ENCODE data around the gene MAP7D2. TPM values are rescaled to one million over a fixed set of nuclear protein-coding genes. Genes with fewer than 3 reads are reported as not detected.

MAP7D2 gene
- total RNA-seq, 1 donor: 1.6 TPM

GRCh38 chrX:19990151-19990555, 126.6 kb downstream of the MAP7D2 start:
- Histone ChIP-seq H3K4me3 (ENCODE audit: low read length) (peak overlapping the region; percentile 54), H3K4me1 (ENCODE audit: insufficient read depth, low read length) (peaks cover 4% of the 10 kb centered on the region), H3K27me3 (ENCODE audit: insufficient read depth, low read length) (no peaks in the 10 kb centered on the region), H3K9me3 (ENCODE audit: low read depth, low read length) (no peaks in the 10 kb centered on the region)

GRCh38 chrX:19987856-19988255, 128.9 kb downstream of the MAP7D2 start:
- H3K27me3 ChIP-seq (ENCODE audit: insufficient read depth, low read length): no peaks in the 10 kb centered on the region
- H3K4me3 ChIP-seq (ENCODE audit: low read length): no peak overlapping the region
- peaks cover 4% of the 10 kb centered on the region for H3K4me1 ChIP-seq (ENCODE audit: insufficient read depth, low read length)
- H3K9me3 ChIP-seq (ENCODE audit: low read depth, low read length): no peaks in the 10 kb centered on the region

DNA sequence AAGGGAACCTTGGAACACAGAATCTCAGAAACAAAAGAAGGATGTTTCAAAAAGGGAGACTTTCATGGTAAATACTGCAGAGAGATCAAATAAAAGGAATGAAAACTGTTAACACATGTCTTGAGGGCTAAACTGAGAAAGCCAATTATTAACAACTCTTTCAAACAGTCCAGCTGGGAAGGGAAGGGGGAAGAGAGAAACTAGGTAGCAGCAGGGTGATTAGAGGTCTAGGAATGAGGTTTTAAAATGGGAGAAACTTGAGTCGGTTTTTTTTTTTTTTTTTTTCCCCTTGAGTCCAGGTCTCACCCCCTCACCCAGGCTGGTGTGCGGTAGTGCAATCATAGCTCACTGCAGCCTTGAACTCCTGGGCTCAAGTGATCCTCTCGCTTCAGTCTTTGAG, 130.2 kb downstream of the MAP7D2 start:
- H3K4me3 ChIP-seq (ENCODE audit: low read length): no peak overlapping the region
- H3K27me3 ChIP-seq (ENCODE audit: insufficient read depth, low read length): no peaks in the 10 kb centered on the region
- H3K4me1 ChIP-seq (ENCODE audit: insufficient read depth, low read length): peaks cover 10% of the 10 kb centered on the region
- no peaks in the 10 kb centered on the region for H3K9me3 ChIP-seq (ENCODE audit: low read depth, low read length)

GRCh38 chrX:19981947-19982346, 134.8 kb downstream of the MAP7D2 start:
- no peaks in the 10 kb centered on the region for H3K27me3 ChIP-seq (ENCODE audit: insufficient read depth, low read length)

DNA sequence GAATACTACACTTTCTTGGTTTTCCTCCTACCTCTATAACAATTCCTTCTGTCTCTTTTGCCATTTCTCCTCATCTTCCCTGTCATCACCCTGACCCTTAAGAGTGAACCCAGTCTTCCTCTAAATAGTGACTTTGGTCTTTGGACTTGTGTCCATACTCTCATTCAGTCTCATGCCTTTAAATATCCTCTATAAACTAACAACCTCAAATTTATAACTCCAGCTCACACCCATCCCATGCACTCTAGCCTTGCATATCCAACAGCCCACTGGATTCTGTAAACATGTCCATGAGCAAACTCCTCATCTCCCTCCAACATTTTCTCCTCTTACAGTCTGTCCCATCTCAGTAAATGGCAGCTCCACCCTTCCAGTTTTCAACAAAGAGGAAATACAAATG, 140.9 kb downstream of the MAP7D2 start:
- Histone ChIP-seq H3K9me3 (ENCODE audit: low read depth, low read length) (no peaks in the 10 kb centered on the region), H3K27me3 (ENCODE audit: insufficient read depth, low read length) (no peaks in the 10 kb centered on the region), H3K4me1 (ENCODE audit: insufficient read depth, low read length) (no peaks in the 10 kb centered on the region), H3K4me3 (ENCODE audit: low read length) (no peak overlapping the region)

More at GRCh38 chrX:19981947-19982346, 134.8 kb downstream of the MAP7D2 start:
- Histone ChIP-seq H3K4me3 (ENCODE audit: low read length) (no peak overlapping the region), H3K9me3 (ENCODE audit: low read depth, low read length) (no peaks in the 10 kb centered on the region), H3K4me1 (ENCODE audit: insufficient read depth, low read length) (peaks cover 6% of the 10 kb centered on the region)

DNA sequence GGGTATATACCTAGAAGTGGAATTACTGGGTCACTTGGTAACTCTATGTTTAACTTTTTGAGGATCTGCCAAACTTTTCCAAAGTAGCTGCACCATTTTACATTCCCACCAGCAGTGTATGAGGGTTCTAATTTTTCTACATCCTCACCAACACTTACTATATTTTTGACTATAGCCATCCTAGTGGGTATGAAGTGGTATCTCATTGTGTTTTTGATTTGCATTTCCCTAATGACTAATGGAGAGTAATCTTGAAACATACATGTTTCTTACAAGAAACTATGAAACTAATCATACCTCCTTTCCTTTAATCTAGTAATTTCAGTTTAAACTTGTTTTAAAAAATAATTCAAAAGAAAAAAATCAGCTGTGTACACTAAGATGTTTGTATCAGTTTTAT, 143.7 kb downstream of the MAP7D2 start:
- Histone ChIP-seq H3K9me3 (ENCODE audit: low read depth, low read length) (no peaks in the 10 kb centered on the region), H3K4me3 (ENCODE audit: low read length) (no peak overlapping the region), H3K27me3 (ENCODE audit: insufficient read depth, low read length) (no peaks in the 10 kb centered on the region), H3K4me1 (ENCODE audit: insufficient read depth, low read length) (no peaks in the 10 kb centered on the region)

- no peaks in the 10 kb centered on the region for H3K4me1 ChIP-seq (ENCODE audit: insufficient read depth, low read length)
- no peak overlapping the region for H3K4me3 ChIP-seq (ENCODE audit: low read length)
- no peaks in the 10 kb centered on the region for H3K27me3 ChIP-seq (ENCODE audit: insufficient read depth, low read length)
- H3K9me3 ChIP-seq (ENCODE audit: low read depth, low read length): no peaks in the 10 kb centered on the region
Measured at GRCh38 chrX:19968276-19968675, 148.4 kb downstream of the MAP7D2 start.

DNA sequence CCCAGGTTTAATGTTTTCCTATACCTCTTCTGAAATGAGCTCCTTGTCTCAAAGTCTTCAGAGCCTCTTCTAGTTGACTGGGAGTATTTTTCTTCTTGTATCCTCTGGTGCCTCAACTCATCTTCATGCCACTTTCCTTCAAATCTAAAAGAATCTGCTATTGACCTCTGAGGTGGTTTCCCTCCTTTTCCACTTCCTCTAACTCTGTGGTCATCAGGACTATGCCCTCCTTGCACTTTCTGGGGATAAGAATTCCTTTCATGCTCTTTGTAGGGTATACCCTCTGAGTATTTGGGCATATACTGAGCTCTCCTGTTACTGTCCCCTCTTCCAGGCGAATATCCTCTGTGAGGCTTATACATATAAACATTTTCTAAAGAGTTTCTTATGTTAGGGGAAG, 150.7 kb downstream of the MAP7D2 start:
- no peak overlapping the region for H3K4me3 ChIP-seq (ENCODE audit: low read length)
- no peaks in the 10 kb centered on the region for H3K27me3 ChIP-seq (ENCODE audit: insufficient read depth, low read length)
- no peaks in the 10 kb centered on the region for H3K9me3 ChIP-seq (ENCODE audit: low read depth, low read length)
- no peaks in the 10 kb centered on the region for H3K4me1 ChIP-seq (ENCODE audit: insufficient read depth, low read length)

- no peaks in the 10 kb centered on the region for H3K9me3 ChIP-seq (ENCODE audit: low read depth, low read length)
- H3K27me3 ChIP-seq (ENCODE audit: insufficient read depth, low read length): no peaks in the 10 kb centered on the region
- no peaks in the 10 kb centered on the region for H3K4me1 ChIP-seq (ENCODE audit: insufficient read depth, low read length)
- no peak overlapping the region for H3K4me3 ChIP-seq (ENCODE audit: low read length)
Measured at GRCh38 chrX:19964017-19964710, 152.5 kb downstream of the MAP7D2 start.

GRCh38 chrX:19960913-19961312, 155.8 kb downstream of the MAP7D2 start:
- Histone ChIP-seq H3K9me3 (ENCODE audit: low read depth, low read length) (no peaks in the 10 kb centered on the region), H3K27me3 (ENCODE audit: insufficient read depth, low read length) (no peaks in the 10 kb centered on the region), H3K4me3 (ENCODE audit: low read length) (no peak overlapping the region), H3K4me1 (ENCODE audit: insufficient read depth, low read length) (no peaks in the 10 kb centered on the region)

DNA sequence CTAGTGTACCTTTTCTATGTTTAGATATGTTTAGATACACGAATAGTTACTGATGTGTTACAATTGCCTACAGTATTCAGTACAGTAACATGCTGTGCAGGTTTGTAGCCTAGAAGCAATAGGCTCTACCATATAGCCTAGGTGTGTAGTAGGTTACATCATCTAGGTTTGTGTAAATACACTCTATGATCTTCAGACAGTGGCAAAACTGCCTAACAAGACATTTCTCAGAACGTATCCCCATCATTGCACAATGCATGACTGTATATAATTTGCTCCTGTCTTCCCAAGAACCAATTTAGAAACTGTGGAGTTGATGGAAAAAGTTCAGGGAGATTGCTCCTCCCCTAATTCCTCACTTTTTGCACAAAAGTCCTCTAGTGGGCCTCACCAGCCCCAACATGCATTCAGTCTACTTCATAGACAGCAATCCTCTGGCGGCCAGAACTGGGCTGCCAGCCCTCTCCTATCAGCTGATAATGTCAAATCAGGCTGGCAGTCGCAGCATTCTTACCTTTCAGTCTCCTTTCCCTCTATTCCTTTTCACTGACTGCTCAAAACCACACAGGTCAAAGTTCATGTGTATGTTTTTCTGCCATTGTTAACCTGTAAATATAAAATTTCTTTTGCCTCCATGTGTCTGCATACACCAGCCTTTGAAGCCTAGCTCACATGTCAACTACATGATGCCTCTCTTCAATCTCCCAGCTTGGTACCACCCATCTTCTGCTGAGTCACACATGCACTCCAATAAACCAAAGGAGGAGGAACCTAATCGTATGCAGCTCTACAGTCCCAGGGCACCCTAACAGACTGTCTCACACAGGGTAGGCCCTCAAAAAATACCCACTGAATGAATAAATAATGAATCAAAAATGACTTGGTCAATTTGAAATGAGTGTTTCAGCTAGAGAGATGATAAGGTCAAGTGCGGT, 157.9 kb downstream of the MAP7D2 start:
- Histone ChIP-seq H3K4me1 (ENCODE audit: insufficient read depth, low read length) (no peaks in the 10 kb centered on the region), H3K4me3 (ENCODE audit: low read length) (no peak overlapping the region), H3K27me3 (ENCODE audit: insufficient read depth, low read length) (no peaks in the 10 kb centered on the region), H3K9me3 (ENCODE audit: low read depth, low read length) (no peaks in the 10 kb centered on the region)

- Histone ChIP-seq H3K4me3 (ENCODE audit: low read length) (no peak overlapping the region), H3K9me3 (ENCODE audit: low read depth, low read length) (no peaks in the 10 kb centered on the region), H3K4me1 (ENCODE audit: insufficient read depth, low read length) (no peaks in the 10 kb centered on the region), H3K27me3 (ENCODE audit: insufficient read depth, low read length) (no peaks in the 10 kb centered on the region)
Measured at GRCh38 chrX:19956923-19957322, 159.8 kb downstream of the MAP7D2 start.

Other genes starting within 250 kb of the MAP7D2 start
- 58.2 TPM for gene SH3KBP1, start 229.3 kb downstream of the MAP7D2 start, total RNA-seq
- 5.5 TPM for gene BCLAF3, start 125.8 kb downstream of the MAP7D2 start, total RNA-seq
- gene EIF1AX, start 24.9 kb upstream of the MAP7D2 start, total RNA-seq: 44.8 TPM
- gene RPS6KA3, start 150.0 kb upstream of the MAP7D2 start, total RNA-seq: 67.6 TPM